ENCODE results near the gene CD320.

DNA sequence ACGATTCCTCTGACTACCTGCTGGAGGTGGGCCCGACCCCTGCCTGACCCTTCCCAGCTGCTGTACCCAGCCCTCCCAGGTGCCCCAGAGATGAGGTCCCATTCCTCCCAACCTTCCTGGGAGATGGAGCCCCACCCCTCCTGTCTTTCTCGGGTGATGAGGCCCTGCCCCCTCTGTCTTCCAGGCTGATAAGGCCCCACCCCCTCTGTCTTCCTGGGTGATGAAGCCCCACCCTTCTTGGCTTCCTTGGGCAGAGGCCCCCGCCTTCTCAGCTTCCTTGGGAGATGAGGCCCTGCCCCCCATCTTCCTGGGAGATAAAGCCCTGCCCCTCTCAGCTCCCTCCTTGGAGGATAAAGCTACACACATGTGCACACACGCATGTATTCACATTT is 51.1 kb downstream of the CD320 start:
- TF ChIP-seq, protein P1, sequence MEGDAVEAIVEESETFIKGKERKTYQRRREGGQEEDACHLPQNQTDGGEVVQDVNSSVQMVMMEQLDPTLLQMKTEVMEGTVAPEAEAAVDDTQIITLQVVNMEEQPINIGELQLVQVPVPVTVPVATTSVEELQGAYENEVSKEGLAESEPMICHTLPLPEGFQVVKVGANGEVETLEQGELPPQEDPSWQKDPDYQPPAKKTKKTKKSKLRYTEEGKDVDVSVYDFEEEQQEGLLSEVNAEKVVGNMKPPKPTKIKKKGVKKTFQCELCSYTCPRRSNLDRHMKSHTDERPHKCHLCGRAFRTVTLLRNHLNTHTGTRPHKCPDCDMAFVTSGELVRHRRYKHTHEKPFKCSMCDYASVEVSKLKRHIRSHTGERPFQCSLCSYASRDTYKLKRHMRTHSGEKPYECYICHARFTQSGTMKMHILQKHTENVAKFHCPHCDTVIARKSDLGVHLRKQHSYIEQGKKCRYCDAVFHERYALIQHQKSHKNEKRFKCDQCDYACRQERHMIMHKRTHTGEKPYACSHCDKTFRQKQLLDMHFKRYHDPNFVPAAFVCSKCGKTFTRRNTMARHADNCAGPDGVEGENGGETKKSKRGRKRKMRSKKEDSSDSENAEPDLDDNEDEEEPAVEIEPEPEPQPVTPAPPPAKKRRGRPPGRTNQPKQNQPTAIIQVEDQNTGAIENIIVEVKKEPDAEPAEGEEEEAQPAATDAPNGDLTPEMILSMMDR (IDR thresholded peaks at IDR 0.05) = no peak
- TF ChIP-seq POLR2A (IDR thresholded peaks at IDR 0.05) = no peak
